Endothelial cell of umbilical vein (primary cell): ENCODE data around the gene ITPR1. TPM values are rescaled to one million over a fixed set of nuclear protein-coding genes. Genes with fewer than 3 reads are reported as not detected.

ENCODE experiments used
- BruUV-seq: library from RNA; stranded (reverse); fragments of 400-500 nt; replicated peaks from 2 replicates; lab custom pipeline; 2021; lab: Mats Ljungman, UMichigan
- CTCF ChIA-PET: fragments of 300-600, 350-600 bp; sonication (Branson Sonifier 250); formaldehyde crosslinking; loops from one replicate; lab custom pipeline; 2021; ENCODE audit warnings: antibody characterized with exemption, inconsistent platforms; lab: Charles Lee
- POLR2A ChIA-PET: fragments of 300-600, 350-600 bp; sonication (Branson Sonifier 250); formaldehyde crosslinking; loops from one replicate; lab custom pipeline; 2021; ENCODE audit warnings: antibody characterized with exemption, inconsistent platforms; lab: Charles Lee
- DNase-seq: peaks from one replicate; pipeline ENCODE4 v3.0.0-alpha.2; 2011; ENCODE audit warnings: low read depth, low spot score
- FAIRE-seq: peaks from 2 replicates; lab custom pipeline; 2011; peaks lifted over from hg19 to GRCh38; lab: Jason Lieb, UNC
- H2AFZ ChIP-seq: 2 replicates; pipeline ENCODE4 v1.6.0; 2012; ENCODE audit warnings: low read depth, low read length, control low read depth, inconsistent platforms
- H3K27ac ChIP-seq: 2 replicates; pipeline ENCODE4 v1.5.1; 2011; ENCODE audit warnings: low read depth, mild to moderate bottlenecking, control low read depth, low read length, moderate library complexity; ENCODE audit not compliant: insufficient read depth
- H3K27me3 ChIP-seq, 2 experiments: 2 replicates each; pipeline versions ENCODE4 v1.6.0 to v1.6.1; 2011; ENCODE audit warnings: low read length in 2 of 2, mixed read lengths in 1 of 2; ENCODE audit not compliant: control insufficient read depth in 2 of 2, insufficient read depth in 2 of 2
- H3K36me3 ChIP-seq, 2 experiments: 2 replicates in 1 of 2; 3 replicates in 1 of 2; pipeline ENCODE4 v1.5.1; 2011; ENCODE audit warnings: low read length in 2 of 2, mild to moderate bottlenecking in 1 of 2, moderate library complexity in 1 of 2; ENCODE audit not compliant: control insufficient read depth in 2 of 2, insufficient read depth in 2 of 2; ENCODE audit errors: extremely low read depth in 1 of 2
- H3K4me1 ChIP-seq: 3 replicates; pipeline ENCODE4 v1.5.1; 2011; ENCODE audit warnings: mild to moderate bottlenecking, low read length; ENCODE audit not compliant: control insufficient read depth, insufficient read depth; ENCODE audit errors: extremely low read depth
- H3K4me2 ChIP-seq: 2 replicates; pipeline ENCODE4 v1.6.1; 2011; ENCODE audit warnings: low read length, control low read depth, mixed read lengths; ENCODE audit not compliant: insufficient read depth
- H3K4me3 ChIP-seq, 3 experiments: fragments of 200-600 bp in 1 of 3; sonication (generic), shearing (Covaris generic) in 1 of 3; replicated peaks in 1 of 3; 2 replicates each; pipeline ENCODE4 v1.5.1; 2011 to 2016; ENCODE audit warnings: control low read depth in 3 of 3, low read length in 3 of 3, mild to moderate bottlenecking in 2 of 3, inconsistent platforms in 1 of 3, low read depth in 1 of 3, moderate library complexity in 1 of 3; ENCODE audit not compliant: insufficient read depth in 1 of 3
- H3K79me2 ChIP-seq: 2 replicates; pipeline ENCODE4 v1.6.0; 2012; ENCODE audit warnings: low read length, inconsistent platforms; ENCODE audit not compliant: control insufficient read depth, insufficient read depth
- H3K9ac ChIP-seq: replicated peaks from 2 replicates; pipeline ENCODE3; 2011; ENCODE audit warnings: low read length, control low read depth; ENCODE audit not compliant: insufficient read depth; ENCODE audit errors: extremely low read depth
- H3K9me1 ChIP-seq: replicated peaks from 3 replicates; pipeline ENCODE4 v1.6.0; 2011; ENCODE audit warnings: mild to moderate bottlenecking, low read length; ENCODE audit not compliant: control insufficient read depth, insufficient read depth; ENCODE audit errors: extremely low read depth
- H3K9me3 ChIP-seq: replicated peaks from 2 replicates; pipeline ENCODE4 v1.5.1; 2012; ENCODE audit warnings: low read length, inconsistent platforms; ENCODE audit not compliant: control insufficient read depth, insufficient read depth
- H4K20me1 ChIP-seq: replicated peaks from 2 replicates; pipeline ENCODE3; 2011; ENCODE audit warnings: mild to moderate bottlenecking, low read length; ENCODE audit not compliant: control insufficient read depth, insufficient read depth; ENCODE audit errors: extremely low read depth
- EZH2 ChIP-seq: IDR thresholded peaks from 2 replicates; pipeline ENCODE4 v1.6.1; 2012; ENCODE audit warnings: borderline replicate concordance, low read depth, mild to moderate bottlenecking, moderate library complexity, low read length, inconsistent platforms; ENCODE audit not compliant: severe bottlenecking
- FOS ChIP-seq: IDR thresholded peaks from 2 replicates; pipeline ENCODE4 v1.6.1; 2011; ENCODE audit warnings: mild to moderate bottlenecking, low read length, moderate library complexity, borderline replicate concordance; ENCODE audit not compliant: insufficient read depth
- GATA2 ChIP-seq: IDR thresholded peaks from 2 replicates; pipeline ENCODE4 v1.7.0; 2011; ENCODE audit warnings: low read depth, mild to moderate bottlenecking, moderate library complexity, mixed read lengths, low read length; ENCODE audit not compliant: insufficient read length, insufficient read depth
- JUN ChIP-seq: IDR thresholded peaks from 2 replicates; pipeline ENCODE4 v1.6.1; 2011; ENCODE audit warnings: borderline replicate concordance, low read depth; ENCODE audit not compliant: insufficient read length, insufficient read depth
- MAX ChIP-seq: IDR thresholded peaks from 2 replicates; pipeline ENCODE4 v1.6.1; 2011; ENCODE audit not compliant: insufficient read depth, insufficient read length
- MYC ChIP-seq: IDR thresholded peaks from one replicate; pipeline ENCODE4 v1.6.1; 2011; ENCODE audit warnings: mild to moderate bottlenecking, low read depth, low read length
- POLR2A ChIP-seq: IDR thresholded peaks from 2 replicates; pipeline ENCODE4 v1.6.1; 2012; ENCODE audit warnings: low read depth, mild to moderate bottlenecking, control low read depth, low read length
- POLR2AphosphoS5 ChIP-seq: IDR thresholded peaks from 2 replicates; pipeline ENCODE4 v1.6.1; 2012; ENCODE audit warnings: low read depth, mild to moderate bottlenecking, control low read depth, low read length, moderate library complexity; ENCODE audit not compliant: insufficient read depth
- dilution Hi-C: fragments of 300-500 bp; cut with MboI; formaldehyde crosslinking; loops from one replicate; pipeline ENCODE4 v1.15.0; 2019; ENCODE audit warnings: low sequenced_read_pairs; ENCODE audit not compliant: extremely low pct_ligation_motif_present
- intact Hi-C: fragments of 100-400 bp; cut with micrococcal nuclease; formaldehyde crosslinking; loops from one replicate; pipeline ENCODE4 v1.10.0; 2022
- polyA plus RNA-seq, 4 experiments: library from polyadenylated mRNA; depleted of rRNA in 3 of 4; stranded (reverse) in 3 of 4; unstranded in 1 of 4; fragments of >200 nt; gene quantifications; 2 replicates each; pipeline versions ENCODE4 v1.2.1 to v1.2.3, GENCODE V29; 2011 to 2012; ENCODE audit warnings: missing spikeins in 1 of 4
- total RNA-seq: library from RNA; stranded (reverse); gene quantifications from 2 replicates; pipeline ENCODE4 v1.2.3, GENCODE V29; 2021
- TF ChIP-seq, protein P1 (sequence below), 2 donors: IDR thresholded peaks; 1 replicate in 1 of 2; 2 replicates in 1 of 2; pipeline ENCODE4 v1.5.1; 2011; ENCODE audit warnings: low read length in 2 of 2, mild to moderate bottlenecking in 2 of 2, moderate library complexity in 2 of 2, control low read depth in 1 of 2, inconsistent platforms in 1 of 2, low read depth in 1 of 2; ENCODE audit not compliant: insufficient read depth in 1 of 2; ENCODE audit errors: extremely low read depth in 1 of 2

The ITPR1 gene
- total and polyA plus RNA-seq, 2 donors (not counting 3 experiments of a cell fraction or from before 2014, with no cell fraction given) = 5.1 to 16.1 TPM

DNA sequence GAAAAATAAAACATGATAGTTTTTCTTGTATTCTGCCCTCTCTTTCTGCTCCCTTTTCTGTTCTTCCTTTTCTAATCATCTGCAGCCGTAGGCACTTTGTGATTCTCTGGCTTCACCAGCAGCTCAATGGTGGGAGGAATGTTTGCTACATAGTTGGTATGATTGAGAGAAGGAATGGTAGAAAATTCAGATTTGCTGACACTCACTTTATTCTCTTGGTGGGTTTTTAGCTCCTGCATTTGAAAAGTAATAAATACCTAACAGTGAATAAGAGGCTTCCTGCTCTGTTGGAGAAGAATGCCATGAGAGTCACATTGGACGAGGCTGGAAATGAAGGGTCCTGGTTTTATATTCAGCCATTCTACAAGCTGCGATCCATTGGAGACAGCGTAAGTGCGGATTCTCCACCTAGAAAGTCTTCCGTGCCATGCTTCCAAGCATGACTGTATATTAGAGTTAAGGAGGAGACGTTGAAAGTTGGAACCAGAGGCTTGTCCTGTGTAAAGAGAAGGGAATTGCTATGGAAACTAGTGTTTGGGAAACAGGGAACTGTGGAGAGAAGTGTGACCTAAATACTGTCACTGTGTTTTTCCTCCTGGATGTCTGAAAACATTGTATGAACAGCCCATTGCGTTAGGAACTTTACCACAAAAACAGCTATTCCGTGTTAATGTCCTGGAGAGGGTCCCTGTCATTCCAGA is 148.9 kb downstream of the ITPR1 start:
- ChIA-PET CTCF (interaction anchor here (0.9 to 2.7 kb wide), 4 partner anchors 9 to 291 kb away, joined by 3 to 14 read pairs (median 6); no protein-coding TSS in a partner anchor), POLR2A (no interaction called here)
- H3K27ac ChIP-seq = no peak overlapping the region
- no TSS peak for BruUV-seq
- no peaks in the 10 kb centered on the region for H3K36me3 ChIP-seq
- DNase-seq = no peak
- no peaks in the 10 kb centered on the region for H3K27me3 ChIP-seq
- H3K9me1 ChIP-seq = no peaks in the 10 kb centered on the region
- FAIRE-seq = no peak
- H3K4me2 ChIP-seq = no peak overlapping the region
- H2AFZ ChIP-seq = no peak overlapping the region
- no peak overlapping the region for H3K9ac ChIP-seq
- no peaks in the 10 kb centered on the region for H4K20me1 ChIP-seq
- no peaks in the 10 kb centered on the region for H3K79me2 ChIP-seq
- intact Hi-C loops = no loop called here
- H3K4me1 ChIP-seq = no peaks in the 10 kb centered on the region
- TF ChIP-seq, protein P1, sequence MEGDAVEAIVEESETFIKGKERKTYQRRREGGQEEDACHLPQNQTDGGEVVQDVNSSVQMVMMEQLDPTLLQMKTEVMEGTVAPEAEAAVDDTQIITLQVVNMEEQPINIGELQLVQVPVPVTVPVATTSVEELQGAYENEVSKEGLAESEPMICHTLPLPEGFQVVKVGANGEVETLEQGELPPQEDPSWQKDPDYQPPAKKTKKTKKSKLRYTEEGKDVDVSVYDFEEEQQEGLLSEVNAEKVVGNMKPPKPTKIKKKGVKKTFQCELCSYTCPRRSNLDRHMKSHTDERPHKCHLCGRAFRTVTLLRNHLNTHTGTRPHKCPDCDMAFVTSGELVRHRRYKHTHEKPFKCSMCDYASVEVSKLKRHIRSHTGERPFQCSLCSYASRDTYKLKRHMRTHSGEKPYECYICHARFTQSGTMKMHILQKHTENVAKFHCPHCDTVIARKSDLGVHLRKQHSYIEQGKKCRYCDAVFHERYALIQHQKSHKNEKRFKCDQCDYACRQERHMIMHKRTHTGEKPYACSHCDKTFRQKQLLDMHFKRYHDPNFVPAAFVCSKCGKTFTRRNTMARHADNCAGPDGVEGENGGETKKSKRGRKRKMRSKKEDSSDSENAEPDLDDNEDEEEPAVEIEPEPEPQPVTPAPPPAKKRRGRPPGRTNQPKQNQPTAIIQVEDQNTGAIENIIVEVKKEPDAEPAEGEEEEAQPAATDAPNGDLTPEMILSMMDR (IDR thresholded peaks at IDR 0.05; ENCODE audit: extremely low read depth in 1 of 2, insufficient read depth in 1 of 2, low read depth in 1 of 2, low read length in 2 of 2) = no peak
- TF ChIP-seq POLR2A = no peak
- no peak for TF ChIP-seq MYC
- no peak for TF ChIP-seq EZH2
- TF ChIP-seq GATA2 = no peak
- no peak for TF ChIP-seq POLR2AphosphoS5
- TF ChIP-seq FOS = no peak
- no peak for TF ChIP-seq JUN
- no peak for TF ChIP-seq MAX
- dilution Hi-C loops = no loop called here
- H3K9me3 ChIP-seq = no peaks in the 10 kb centered on the region
- no peak overlapping the region for H3K4me3 ChIP-seq
